Measurements from ENCODE around the gene PTPN9.

DNA sequence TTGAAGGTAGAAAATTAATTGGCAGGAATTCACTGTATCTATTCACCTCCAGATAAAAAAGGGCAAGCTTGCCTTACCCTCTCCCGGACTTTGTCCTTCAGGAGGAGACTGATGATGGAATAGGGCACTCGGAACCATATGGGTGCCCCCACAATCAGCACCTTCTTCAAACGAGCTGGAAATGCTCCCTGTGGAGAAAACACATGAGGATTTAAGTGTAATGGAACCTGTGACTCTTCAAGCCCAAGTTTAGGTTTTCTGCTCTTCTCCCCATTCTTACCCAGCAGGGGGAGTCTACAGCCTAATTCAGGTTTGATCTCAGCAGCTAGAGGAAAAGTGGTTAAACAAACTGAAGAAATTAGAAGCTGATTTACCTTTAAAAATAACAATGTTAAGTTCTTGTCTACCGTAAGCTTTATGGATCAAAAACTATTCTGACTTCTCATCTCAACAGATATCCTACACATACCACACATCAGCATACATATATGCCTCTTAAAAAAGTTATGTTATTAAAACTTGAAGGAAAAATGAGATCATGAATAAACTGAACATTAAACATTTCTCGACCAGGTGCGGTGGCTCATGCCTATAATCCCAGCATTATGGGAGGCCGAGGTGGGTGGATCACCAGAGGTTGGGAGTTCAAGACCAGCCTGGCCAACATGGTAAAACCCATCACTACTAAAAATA, 70.1 kb downstream of the PTPN9 start:
- TF ChIP-seq GATA2 (IDR thresholded peaks at IDR 0.05; ENCODE audit: low read depth, low read length) = no peak
- TF ChIP-seq GATA3 (IDR thresholded peaks at IDR 0.05; ENCODE audit: low read depth, low read length) = no peak

Measured in SH-SY5Y (cell line).